ENCODE results near the gene HPDL.

DNA sequence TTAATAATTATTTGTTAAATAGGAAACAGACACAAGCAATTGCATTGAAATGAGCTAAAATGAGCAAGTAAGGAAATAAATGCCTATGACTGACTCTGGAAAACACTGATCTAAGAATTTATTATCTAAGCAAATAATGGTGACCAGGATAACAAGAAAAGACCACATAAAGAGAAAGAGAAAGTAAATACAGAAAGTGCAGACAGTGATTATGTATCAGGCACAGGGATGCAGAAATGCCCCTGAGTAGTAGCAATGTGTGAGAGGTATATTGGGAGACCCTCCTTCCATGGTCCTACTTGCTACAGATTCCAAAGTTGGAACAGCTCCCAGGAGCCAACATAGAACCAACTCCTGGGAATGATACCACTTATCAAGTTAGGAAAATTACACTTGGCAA lies 46.9 kb downstream of the HPDL start:
- no peak for TF ChIP-seq CTCF (IDR thresholded peaks at IDR 0.05)
- TF ChIP-seq POLR2A (IDR thresholded peaks at IDR 0.05) = no peak

Data from heart left ventricle (tissue), 13 donors.